T1000 (cell line): ENCODE data around the gene XAB2.
"Not testable (repeated sequence)": the region's sequence is repeated elsewhere in the genome, so short reads cannot be mapped to it uniquely, and the experiment has no call there.

ENCODE experiments used
- DNase-seq: peaks from one replicate; lab custom pipeline; 2025; ENCODE audit warnings: mixed read lengths; lab: John Stamatoyannopoulos, UW

The XAB2 gene

GRCh38 chr19:7648265-7649014, 19.1 kb upstream of the XAB2 start:
- no peak for DNase-seq

- no peak for DNase-seq
Observed at GRCh38 chr19:7647156-7647555, 17.8 kb upstream of the XAB2 start.

DNA sequence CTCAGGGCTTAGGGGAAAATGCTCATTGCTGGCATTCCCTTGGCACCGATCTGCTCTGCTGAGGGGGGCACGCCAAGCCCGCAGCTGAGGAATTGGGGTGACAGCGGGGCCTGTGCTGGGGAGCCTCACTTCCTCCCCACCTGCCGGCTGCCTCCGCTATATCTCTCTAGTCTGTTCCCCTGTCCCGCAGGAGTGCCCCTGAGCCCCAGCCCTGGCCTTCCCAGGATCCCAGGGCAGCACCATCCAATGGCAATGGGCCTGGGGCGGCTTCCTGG, 17.0 kb upstream of the XAB2 start:
- DNase-seq: no peak

DNA sequence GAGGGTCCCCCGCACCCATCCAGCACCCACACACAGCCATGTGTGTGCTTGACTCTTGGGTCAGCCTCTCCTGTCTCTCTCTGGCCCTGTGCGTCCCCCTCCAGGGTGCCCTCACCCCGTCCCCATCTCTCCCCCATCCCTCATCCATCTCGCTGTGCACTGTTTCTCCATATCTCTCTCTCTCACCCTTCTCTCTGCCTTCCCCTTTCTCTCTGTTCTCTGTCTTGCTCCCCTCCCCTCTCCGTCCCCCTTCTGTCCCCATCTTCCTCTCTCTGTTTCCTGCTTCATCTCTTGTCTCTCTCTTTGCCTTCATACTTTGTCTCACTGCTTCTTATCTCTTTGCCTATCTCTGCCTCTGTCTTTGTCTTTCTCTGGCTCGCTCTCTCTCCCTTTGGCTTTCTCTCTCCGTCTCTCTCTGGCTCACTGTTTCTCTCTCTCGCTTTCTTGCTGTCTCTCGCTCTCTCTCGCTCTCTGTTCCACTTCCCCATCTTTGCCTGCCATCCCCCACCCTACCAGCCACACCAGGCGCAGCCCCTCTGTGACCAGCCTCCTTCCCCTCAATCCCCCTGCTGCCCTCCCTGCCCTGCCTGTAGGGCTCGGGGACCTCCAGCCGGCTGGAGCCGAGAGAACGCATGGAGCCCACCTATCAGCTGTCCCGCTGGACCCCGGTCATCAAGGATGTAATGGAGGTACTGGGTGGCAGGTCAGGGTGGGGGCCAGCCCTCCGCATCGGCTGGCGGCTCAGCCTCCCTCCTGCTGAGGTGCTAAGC, 16.5 kb upstream of the XAB2 start:
- no peak for DNase-seq

- no peak for DNase-seq
Observed at GRCh38 chr19:7645163-7645562, 15.8 kb upstream of the XAB2 start.

GRCh38 chr19:7644550-7644877, 15.2 kb upstream of the XAB2 start:
- DNase-seq: no peak

GRCh38 chr19:7643629-7644549, 14.5 kb upstream of the XAB2 start:
- not testable (repeated sequence) for DNase-seq

DNA sequence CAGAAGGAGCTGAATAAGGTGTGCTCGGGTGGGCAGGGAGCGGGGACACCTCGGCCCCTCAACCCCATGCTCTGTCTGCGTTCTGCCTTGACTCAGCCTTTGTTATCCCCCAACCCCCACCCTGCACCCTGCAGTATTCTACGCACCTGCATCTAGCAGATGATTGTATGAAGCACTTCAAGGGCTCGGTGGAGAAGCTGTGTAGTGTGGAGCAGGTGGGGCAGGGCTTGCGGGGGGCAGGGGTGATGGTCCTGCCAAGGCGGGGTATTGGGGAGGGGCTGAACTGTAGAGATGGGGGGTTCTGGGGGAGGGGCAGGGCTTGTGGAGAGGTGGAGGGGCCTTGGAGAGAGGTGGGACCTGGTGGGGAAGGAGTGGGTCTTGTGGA, 13.7 kb upstream of the XAB2 start:
- DNase-seq: no peak

DNA sequence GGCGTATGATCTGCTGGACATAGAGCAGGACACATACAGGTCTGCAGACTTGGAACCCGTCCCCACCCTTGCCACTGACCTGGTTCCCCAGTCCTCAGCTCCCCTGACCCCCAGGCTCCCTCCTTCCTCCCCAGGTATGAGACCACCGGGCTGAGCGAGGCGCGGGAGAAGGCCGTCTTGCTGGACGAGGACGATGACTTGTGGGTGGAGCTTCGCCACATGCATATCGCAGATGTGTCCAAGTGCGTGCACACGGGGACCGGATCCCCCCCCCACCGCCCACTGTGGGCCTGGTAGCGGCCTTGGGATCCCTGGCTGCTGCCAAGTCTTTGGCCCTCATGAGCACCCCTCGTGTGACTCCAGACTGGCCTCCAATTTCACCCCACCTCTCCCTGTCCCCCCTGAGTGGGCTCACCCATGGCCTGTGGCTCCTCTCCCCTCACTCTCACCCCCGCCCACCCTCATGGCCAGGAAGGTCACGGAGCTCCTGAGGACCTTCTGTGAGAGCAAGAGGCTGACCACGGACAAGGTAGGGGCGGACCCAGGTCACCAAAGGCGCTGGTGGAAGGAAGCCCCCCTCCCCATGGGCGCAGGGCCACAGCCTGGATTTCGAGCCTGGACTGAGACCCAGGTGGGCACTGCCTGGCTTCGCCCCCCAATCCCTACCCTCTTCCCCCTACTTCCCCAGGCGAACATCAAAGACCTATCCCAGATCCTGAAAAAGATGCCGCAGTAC, 13.1 kb upstream of the XAB2 start:
- DNase-seq: no peak

DNA sequence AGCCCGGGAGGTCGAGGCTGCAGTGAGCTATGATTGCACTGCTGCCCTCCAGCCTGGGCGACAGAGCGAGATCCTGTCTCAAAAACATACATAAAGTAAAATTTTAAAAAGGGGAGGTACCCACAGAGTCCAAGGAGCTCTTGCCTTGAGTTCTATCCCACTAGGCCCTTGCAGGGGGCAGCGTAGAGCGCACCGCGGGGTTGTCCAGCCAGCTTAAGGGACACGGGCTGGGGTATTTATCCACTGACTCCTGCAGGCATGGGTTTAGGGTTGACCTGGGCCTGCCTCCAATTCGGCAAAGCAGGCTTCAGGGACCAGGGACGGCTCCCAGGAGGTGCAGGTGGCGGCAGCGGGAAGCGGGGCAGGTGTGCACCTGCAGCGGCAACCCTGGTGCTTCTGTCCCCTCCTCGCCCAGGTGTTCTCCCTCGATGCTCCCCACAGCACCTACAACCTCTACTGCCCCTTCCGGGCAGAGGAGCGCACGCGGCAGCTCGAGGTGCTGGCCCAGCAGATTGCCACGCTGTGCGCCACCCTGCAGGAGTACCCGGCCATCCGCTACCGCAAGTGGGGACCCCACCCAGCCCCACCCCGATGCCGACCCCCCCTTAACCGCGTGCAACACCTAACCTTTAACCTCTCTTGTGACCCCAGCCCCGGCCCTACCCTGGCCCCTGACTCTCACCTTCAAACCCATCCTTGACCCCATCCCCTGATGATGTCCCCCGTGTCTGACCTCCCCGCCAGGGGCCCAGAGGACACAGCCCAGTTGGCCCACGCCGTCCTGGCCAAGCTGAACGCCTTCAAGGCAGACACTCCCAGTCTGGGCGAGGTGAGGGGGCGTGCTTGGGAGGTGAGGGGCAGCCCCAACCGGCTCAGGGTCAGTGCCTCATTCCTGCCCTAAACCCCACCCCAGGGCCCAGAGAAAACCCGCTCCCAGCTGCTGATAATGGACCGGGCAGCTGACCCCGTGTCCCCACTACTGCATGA, 12.2 kb upstream of the XAB2 start:
- no peak for DNase-seq

- no peak for DNase-seq
Observed at GRCh38 chr19:7640803-7641202, 11.5 kb upstream of the XAB2 start.

GRCh38 chr19:7639863-7640348, 10.6 kb upstream of the XAB2 start:
- no peak for DNase-seq

DNA sequence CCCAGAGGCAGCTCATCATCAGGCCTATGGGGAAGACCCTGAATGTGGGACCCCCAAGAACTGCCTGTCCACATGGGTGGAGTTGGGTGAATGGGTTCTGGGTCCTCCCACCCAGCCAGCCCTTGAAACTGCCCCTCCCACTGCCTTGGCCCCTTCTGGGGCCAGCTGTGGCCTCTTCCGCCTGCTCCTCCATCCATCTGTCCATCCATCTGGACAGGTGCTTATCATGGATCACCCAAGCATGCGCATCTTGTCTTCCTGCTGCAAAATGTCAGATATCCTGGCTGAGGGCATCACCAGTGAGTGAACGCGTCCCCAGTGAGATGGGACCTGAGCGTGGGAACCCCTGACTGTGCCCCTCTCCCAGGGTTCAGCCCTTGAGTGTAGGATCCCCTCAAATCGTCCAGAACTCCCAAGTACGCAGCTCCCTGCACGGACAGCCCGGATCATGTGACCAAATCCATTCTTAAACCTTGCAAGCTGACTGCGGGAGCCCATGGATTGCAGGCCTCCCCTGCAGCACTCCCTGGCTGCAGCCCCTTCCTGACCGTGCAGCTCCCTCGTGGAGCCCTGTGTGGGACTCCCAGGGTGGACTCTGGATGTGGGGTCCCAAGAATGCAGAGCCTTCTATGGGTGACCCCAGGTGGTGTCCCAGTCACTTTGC, 9.6 kb upstream of the XAB2 start:
- no peak for DNase-seq

DNA sequence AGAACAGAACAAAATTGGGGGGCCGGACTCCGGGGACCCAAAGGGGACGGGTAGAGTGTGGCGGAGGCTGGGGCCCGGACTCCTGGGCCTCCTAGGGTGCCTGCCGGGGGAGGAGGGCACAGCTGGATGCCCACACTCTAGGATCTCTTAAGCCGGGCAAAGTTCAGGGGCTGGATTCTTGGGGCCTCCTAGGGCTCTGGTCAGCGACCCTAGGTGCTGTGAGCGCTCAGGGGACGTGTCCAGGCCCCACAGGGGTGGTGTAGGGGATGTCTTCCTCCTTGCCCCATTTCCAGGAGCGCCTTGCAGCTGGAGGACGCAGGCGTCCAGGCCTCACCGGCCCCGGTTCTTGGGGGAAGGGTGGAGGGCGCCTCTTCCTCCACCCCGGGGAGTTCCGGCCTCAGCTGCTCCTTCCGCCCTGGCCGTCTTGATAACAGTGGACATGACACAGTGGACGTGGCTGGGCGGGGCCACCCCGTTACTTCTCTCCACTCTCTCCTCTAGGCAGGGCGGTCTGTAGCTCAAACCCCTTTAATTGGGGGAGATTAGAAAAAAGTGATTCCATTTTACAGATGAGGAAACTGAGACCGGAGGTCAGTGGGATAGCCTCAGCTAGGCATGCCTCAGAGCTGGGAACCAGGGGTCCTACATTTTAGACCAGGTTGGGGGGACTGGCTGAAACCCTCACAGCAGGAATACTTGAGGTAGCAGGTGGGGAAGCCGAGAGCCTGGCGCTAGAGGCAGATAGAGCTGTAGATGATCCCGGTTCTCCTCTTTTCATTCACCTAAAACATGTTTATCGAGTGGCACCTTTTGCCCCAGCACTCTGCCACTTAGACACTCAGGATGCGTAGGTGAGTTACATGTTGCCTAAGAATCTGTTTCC, 8.3 kb upstream of the XAB2 start:
- no peak for DNase-seq

DNA sequence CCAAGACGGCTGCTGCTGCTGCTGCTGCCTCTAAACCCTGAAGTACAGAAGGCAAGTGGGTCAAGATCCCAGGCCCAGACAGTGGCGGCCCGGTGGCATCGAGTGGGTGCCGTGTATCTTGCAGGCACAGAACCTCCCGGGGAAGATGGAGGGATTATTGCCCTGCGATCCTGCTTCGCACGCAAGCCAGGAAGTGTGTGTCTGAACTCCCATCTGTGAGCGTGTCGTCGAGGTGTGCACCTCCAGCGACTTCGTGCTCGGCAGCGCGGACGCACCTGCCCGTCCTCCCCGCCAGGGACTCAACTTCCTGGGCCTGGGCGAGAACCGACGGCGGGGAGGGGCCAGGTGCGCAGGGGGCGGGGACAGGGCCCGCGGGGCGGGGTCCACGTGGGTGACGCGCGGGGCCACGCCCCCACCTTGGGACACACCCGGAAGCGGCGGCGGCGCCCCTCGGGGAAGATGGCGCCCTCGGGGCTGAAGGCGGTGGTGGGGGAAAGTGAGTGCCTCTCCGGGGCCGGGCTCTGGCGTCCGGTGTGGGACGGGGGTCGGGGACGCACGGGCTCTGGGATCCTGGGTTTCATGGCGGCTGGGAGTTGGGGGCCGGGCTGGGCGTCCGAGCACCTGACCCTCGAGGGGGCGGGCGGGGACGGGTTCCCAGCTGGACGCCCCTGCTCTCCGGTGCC, 7.5 kb upstream of the XAB2 start, which contains the start of gene STXBP2:
Gene STXBP2 (plus strand): TSS at position 420 of the 683 bp plus-strand sequence. CDS start 40 bp downstream, at position 460.
- DNase-seq: peak; percentile 15

DNA sequence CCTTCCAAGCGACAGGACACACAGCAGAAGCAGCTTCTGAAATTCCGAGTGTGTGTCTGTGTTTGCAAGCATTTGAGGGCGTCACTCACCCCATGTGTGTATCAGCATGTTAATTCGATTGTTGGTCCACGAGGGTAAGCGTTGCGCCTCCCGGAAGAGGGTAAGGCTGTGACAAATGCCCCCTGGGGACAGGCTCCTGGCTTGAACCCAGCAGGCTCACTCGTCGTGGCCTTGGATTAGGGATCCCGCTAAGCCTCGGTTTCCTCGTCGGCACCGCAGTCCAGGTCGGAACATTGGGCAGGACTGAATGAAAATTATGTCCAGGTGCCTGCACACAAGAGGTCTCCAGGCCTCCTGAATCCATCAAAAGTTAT, 7.0 kb upstream of the XAB2 start:
- DNase-seq: no peak

DNA sequence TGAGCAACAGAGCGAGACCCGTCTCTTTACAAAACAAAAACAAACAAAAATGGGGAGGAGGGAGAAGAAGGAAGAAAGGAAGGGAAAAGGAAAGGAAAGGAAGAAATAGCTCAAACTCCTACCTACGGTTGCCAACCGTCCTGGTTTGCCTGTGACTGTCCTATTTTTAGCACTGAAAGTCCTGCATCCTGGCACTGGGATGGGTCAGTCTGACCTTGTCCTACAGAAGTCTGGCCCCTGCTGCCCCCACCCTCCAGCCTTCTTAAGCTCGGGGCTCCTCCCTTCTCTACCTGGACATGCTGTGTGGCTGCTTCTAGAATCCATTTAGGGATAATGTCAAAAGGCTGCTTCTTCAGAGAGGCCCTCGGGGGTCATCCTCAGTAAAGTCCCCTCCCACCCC, 6.3 kb upstream of the XAB2 start:
- no peak for DNase-seq

- DNase-seq: no peak
Observed at GRCh38 chr19:7633698-7634097, 4.4 kb upstream of the XAB2 start, which contains the start of gene PCP2. Gene PCP2 (minus strand): TSS chr19:7633719. CDS start chr19:7633457, 262 bp downstream.
